ENCODE data around the gene TDO2.
"Not testable (repeated sequence)": the region's sequence is repeated elsewhere in the genome, so short reads cannot be mapped to it uniquely, and the experiment has no call there.

TDO2 gene

DNA sequence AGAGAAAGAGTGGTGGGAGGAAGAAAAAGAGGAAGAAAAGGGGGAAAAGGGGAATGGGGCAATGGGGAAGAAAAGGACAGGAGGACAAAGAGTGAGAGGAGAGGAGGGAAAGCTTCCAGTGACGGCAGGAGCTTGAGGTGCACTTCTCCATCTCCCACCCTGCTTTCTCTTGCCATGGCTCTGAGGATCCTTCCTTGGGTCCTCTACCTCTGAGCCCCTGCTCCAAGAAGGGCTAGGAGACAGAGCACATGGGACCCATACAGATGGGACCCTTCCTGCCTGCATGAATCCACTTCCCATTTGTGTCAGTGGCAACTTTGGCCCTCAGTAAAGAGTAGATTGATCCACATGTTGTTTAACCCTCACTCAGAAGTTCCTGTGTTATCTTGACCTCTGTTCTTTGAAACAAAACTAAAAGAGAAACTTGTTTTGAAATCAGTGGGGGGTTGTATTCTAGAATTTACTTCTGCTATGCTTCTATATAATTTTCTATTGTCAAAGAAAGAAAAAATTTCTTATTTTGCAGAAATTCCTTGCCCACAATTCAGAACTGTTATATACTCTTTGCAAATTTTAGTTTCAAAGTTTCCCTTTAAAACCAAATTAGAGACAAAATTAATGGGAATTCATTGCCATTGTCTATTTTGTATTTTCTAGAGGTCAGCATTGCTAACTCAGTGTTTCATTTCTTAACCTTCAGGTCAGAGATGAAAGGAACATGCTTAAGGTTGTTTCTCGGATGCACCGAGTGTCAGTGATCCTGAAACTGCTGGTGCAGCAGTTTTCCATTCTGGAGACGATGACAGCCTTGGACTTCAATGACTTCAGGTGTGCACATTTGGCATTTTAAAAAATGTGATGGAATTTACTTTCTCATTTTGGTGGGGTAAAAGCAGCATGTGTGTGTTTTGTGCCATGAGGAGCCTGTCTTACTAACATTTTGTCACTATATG is 5.0 kb downstream of the TDO2 start:
- DNase-seq: no peak

DNA sequence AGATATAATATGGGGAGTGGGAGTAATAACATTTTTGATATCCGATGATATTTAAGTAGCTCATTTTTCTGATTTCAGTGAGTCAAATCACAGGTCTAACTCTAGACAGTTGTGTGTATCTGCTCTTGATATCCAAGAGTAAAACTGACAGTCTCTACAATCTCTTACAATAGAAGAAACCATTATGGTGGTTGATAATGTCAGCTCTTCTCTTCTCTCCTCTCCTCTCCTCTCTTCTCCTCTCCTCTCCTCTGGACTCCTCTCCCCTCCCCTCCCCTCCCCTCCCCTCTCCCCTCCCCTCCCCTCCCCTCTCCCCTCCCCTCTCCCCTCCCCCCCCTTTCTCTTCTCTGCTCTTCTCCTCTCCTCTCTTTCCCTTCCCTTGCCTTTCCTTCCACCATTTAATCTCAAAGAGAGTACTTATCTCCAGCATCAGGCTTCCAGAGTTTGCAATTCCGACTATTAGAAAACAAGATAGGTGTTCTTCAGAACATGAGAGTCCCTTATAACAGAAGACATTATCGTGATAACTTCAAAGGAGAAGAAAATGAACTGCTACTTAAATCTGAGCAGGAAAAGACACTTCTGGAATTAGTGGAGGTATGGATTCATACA is 6.2 kb downstream of the TDO2 start:
- DNase-seq: no peak

DNA sequence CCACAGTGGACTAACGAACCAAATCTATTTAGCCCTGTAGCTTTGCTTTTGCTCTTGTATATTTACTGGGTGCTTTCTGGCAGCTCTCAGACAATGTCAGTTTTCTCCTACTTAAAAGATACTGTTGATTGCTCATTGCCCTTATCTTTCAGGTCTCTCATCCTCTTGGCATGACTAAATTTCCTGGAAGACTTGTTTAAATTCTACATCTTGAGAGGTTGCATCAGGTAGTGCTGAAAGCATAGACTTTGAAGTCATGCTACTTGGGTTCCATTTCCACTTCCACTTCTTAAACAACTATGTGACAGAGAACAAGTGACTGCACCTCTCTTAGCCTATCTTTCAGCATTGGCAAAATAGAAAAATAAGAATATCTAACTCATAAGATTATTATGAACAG is 8.4 kb downstream of the TDO2 start:
- DNase-seq: no peak

DNA sequence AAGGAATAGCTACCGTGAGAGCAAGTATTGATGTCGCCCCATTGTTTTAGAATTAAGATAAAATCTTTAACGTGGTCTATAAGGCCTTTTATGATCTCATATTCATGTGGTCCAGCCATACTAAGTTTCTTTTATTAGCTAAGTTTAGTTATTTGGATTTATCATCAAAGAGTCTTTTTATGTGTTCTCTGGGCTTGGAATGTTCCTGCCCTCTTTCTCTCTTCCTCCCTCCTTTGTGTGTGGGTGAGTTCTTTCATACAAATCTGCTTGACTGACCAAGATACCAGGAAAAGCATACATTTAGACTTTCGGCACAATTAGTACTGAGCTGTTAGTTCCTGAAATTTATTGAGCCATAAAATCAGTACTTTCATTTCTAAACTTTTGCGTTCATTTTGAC is 11.3 kb downstream of the TDO2 start:
- DNase-seq: no peak

DNA sequence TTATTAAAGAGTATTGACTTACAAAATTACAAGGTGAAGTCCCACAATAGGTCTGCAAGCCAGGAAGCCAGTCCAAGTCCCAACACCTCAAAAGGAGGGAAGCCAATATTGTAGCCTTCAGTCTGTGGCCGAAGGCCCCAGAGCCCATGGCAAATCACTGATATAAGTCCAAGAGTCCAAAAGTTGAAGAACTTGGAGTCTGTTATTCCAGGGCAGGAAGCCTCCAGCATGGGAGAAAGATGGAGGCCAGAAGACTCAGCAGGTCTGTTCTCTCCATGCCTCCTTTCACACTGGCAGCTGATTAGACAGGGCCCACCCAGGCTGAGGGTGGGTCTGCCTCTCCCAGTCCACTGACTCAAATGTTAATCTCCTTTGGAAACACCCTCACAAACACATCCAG is 18.1 kb downstream of the TDO2 start:
- no peak for DNase-seq

DNA sequence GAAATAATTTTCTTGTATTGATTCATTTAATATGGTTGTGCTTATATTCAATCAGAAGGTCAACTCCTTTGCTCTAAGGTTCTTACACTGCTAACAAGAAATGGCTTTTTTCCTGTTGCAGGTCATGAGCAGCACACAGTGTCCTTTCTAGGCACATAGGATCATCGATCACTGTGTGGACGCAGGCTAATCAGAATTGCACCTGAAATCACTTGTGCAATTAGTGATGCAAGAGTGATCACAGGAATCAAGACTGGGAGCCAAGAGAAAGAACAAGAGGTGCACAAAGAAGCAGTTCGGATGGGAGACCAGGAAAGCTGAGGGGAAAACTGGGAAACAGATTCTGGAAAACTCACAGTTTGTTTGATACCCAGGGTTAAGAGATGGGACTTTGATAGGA is 21.1 kb downstream of the TDO2 start:
- DNase-seq: no peak

DNA sequence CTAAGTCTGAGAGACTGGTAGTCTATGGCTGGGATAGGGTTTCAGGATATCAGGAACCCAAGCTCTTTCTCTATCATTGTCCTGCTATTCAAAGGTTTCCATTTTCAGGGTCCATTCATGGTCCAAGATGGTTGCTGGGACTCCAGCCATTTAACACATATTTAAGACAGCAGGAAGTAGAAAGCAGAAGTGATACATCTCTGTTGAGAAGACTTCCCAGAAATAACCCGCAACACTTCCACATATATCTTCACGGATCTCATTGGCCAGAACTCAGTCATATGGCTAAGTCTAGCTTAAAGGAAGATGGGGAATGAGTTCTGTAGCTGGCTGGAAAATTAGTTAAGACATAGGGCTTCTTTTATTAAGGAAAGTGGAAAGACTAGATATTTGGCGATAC is 26.3 kb downstream of the TDO2 start:
- DNase-seq: no peak

DNA sequence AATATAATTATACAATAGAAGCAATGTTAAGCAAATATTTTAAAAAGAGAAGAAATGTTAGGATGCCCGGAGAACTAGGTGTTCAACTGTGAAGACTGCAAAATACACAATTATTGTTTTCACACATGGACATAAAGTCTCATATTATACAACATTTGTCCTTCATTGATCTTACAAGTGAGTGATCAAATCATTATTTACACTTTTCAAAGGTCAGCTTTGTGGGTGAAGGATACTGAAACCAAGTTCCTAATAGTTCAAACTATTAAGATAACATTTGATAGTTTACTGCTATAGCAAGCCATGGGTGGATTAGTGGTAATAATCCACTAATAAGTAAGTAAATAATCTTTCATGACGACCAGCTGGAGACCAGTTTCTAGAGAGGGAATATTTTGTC is 26.8 kb downstream of the TDO2 start:
- DNase-seq: no peak

DNA sequence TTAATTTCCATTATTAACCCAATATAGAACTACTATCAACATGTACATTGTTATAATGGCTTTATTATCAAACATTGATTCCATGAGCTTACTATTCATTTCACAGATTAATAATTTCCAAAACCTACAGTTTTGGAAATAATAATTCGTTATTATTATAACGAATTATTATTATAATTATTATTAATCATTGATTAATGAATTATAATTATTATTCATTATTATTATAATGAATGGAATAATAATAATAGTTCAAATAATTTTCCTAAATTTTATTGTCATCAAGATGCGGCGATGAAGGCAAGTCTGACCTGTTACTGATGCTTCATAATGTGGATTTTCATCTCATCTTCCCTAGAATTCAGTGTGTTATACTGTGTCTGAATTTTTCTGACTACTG is 28.1 kb downstream of the TDO2 start:
- DNase-seq: no peak

DNA sequence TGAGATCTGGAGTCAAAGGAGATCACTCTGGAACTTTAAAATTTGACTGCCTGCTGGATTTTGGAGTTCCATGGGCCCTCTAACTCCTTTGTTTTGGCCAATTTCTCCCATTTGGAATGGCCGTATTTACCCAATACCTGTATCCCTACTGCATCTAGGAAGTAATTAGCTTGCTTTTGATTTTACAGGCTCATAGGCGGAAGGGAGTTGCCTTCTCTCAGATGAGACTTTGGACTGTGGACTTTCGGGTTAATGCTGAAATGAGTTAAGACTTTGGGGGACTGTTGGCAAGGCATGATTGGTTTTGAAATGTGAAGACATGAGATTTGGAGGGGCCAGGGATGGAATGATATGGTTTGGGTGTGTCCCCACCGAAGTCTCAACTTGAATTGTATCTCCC is 31.1 kb downstream of the TDO2 start:
- not testable (repeated sequence) for DNase-seq

DNA sequence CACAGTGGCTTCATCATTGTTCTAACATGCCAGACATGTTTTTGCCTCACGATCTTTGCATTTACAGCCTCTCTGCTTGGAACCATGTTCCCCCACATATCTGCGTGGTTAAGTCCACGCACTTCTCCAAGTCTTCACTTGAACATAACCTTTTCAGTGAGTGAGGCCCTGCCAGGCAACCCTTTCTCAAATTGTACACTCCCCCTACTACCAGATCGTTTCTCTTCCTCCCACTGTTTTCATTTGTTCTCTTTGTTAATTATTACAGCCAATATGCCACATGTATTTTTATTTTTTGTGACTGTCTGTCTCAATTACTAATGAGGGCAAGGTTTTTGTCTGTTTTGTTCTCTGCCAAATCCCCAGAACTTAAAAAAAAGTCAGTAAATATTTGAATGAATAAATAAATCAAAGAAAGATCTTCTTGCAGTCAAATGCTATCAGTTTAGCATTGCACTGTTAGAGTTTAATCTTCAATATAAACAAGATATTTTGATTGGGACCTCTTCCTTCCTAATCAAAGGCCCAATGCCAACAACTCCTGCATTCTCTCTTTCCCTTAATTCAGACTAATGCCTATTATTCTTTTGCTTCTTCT is 32.0 kb downstream of the TDO2 start:
- no peak for DNase-seq

DNA sequence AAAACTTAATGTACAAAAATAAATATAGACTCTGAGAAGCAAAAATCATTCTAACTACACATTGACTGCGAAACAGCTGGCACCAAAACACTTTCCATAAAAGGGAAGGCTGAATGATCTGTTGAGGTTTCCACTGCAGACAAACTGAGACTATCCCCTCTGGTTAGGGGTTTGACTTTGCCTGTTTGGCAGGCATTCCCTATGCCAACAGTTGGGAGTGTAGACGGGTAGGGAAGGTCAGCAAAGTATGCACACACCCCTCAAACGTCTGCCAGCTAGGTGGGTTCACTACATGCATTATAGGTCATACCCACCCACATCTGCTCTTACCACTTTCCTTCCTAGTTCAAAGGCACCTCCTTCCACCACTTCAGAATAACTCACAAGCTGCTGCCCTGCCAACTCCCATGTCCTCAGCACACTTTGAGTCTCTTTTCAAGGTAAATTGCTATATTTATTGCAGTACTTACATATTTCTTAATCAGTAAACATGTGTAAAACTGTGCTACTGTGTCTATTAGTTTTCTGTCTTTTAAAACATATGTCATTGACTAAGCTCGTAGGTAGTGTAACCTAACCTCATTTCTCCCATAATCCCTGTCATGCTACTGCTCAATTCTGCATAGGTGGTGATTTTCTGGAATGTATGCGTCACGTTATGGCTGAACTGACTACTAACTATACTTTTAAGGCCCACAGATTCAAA is 37.7 kb downstream of the TDO2 start:
- DNase-seq: no peak

DNA sequence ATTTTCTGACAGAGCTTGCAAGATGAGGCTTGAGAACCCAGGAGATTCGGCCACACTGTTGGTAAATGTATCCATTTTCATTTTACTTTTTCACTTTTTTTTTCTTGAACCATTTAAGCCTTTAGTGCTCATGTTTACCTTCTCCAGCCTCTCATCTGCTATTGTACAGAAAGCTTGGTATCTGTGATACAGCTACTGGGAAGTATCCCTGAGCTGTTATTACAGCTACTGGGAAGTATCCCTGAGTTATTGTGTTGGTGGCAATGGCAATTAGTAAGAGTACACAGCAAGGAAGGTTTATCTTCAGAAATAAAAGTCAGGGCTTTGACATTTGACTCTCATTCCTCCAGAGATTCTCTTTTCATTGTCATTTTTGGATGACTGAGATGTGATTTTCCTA is 38.3 kb downstream of the TDO2 start:
- no peak for DNase-seq

DNA sequence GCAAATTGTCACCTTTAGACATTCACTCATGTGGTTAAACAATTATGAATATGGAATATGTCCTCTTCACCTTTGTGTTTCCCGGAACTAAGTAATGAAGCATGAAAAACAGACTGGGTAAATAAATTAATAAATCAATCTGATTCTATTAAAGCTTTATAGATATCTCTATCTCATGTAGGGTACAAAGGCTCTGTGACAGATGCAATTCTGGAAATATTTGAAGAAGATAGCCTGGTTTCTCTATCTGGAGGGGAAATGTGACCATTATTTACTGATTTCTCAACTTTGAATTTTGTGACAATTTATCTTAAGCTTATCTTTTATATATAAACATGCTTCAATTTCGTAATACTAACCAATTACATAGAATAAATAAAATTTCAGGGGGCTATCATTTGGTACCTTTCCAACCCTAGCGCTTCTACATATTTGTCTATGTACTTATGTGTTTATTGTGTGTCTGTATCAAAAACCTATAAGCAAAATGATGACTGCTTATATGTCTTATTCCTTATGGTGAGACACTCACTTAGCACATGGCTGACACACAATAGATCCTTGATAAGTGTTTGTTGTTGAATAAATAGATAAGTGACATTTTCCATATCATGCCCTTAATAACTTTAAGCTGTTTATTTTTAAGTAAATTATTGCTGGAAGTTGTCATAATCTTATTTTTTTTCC is 40.3 kb downstream of the TDO2 start:
- DNase-seq: no peak

DNA sequence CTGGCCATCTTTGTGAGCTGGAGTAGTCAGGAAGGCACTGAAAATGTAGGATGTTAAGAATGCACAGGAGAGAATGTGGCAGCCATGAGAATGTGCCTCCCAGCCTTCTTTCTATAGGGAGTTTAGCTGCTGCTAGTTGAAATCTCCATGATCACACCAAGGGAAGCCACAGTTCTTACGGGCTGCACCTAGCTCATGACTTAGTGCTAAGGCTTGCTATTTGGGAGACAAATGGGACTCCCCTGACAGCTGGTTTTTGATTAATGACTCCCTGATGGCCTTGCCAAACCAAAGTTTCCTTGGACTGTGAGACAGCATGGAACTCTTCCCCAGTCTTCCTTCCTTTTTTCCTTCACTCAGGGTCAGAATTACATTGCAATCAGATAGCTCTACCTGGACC is 41.0 kb downstream of the TDO2 start:
- no peak for DNase-seq

DNA sequence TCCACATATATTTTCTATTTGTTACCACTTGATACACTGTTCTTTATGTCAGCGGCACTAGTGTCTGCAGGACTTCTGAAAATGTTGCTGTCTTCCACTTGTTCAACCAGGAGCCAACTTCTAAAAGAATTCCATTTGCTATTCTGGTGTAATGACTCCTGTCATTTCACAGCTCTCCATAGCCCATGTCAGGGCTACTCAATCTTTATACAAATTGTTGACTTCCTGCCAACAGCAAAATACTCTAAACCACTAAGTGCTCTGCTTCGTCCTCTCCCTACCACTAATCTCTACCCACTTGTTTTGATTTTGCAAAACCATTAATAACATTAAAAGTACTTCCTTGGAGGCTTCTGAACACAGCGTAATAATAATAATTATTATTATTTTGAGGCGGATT is 43.0 kb downstream of the TDO2 start:
- DNase-seq: no peak

DNA sequence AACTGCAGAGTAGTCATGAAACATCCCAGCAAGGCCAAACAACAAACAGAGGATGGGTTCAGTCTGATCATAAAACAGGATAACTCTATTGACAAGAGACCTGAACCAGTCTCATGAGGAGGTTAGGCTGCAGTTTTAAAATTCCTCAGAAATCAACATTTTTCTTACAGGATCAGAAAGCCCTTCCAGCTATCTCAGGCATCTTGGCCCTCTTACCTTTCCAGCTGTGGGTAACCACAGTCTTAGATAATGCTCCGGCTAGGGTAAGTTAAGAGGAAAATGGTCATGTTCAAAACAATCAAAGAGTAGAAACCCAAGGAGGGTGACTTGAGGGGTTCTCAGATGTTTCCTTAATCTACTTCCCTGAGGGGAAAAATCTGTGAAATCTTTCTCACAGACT is 45.0 kb downstream of the TDO2 start:
- DNase-seq: no peak

DNA sequence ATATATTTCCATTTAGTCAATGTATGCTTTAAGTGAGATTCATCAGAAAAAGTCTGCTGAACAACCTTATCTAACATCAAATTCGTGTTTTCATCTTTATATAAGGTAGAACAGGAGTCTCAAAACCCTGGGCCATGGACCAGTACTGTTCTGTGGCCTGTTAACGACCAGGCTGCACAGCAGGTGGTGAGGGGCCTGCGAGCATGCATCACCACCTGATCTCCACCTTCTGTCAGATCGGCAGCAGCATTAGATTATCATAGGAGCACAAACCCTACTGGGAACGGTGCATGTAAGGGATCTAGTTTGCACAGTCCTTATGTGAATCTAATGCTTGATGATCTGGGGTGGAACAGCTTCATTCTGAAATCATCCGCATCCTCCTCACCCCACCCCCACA is 47.0 kb downstream of the TDO2 start:
- no peak for DNase-seq

DNA sequence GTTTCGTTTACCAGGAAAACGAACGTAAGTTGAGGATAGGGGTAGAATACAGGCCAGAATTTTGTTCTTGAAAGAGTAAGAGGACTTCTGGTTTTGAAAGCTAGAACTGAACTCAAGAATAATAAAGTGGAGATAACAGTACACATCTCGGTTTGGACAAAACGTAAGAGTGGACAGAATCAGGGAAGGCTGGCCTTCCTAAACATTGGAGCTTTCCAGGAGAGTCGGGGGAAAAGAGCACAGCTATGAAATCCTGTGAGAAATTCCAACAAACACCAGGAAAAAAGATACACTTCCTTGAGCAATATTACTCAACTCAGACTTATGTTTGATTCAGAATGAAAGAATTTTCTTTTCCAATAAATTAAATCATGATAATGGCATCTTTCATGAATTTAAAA is 49.0 kb downstream of the TDO2 start:
- DNase-seq: no peak

DNA sequence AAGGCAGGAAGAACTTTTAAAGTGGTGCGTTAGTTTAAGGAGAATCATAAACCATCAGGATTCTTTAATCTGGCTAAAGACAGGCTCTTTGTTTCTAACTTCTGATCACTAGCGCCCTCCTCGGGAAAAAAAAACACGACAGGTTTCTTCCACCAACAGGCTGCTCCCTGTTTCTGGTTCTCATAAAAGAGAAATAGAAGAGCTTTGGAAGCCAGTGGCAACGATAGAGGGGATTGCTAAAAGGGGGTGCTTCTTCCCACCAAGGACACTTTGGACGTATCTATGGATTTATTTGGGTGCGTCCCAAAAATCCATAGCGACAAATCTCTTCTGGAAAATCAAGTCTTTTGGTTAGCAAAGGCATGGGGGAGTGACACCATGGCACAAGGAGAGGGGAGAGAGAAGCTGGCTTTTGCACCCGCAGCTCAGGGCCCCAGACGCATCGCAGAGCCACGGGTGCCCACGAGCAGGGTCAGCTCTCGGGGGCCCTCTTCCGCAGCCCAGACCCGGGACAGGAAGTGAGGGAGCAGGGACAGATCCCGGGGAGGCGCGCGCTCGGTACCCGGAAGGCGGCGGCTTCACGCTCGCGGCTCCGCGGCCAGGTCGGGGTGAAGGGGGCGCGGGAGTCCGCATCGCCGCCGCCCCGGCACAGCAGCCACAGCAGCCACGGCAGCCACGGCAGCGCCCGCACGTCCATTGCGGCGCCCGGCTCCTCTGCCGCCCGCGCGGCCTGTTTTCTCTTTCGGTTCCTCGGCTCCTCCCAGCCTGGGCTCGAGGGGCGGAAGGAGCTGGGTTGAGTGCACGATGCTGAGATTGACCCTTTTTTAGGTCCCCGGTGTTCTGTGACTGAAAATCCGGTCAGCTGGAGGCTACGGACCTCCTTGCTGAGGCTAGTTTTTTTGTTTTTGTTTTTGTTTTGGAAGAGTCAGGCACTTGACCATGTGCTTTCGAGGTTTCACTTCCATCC is 49.9 kb downstream of the TDO2 start, which contains the start of gene CTSO:
Gene CTSO (minus strand): TSS at position 716 of the 967 bp plus-strand sequence. CDS start 19 bp downstream, at position 697.
- DNase-seq: peak; percentile 90

DNA sequence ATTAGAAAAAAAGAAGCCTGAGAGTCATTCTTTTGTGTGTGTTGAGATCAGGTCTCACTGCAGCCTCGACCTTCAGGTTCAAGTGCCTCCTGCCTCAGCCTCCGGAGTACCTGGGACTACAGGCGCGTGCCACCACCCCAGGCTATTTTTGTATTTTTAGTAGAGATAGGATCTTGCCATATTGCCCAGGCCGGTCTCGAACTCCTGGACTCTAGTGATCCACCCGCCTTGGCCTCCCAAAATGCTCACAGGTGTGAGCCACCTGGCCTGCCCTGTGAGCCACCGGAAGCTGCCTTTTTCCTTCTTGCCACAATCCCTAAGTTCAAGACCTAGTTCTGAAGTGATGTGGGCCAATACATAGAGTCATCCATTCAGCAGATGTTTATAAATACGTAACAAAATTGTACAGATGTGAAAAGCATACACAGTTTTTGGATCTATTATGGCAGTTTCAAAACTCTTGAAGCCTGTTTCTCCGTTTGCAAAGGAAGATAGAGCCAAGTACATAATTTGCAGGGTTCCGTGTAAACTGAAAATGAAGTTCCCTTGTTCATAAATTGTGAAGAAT is 50.7 kb downstream of the TDO2 start:
- no peak for DNase-seq

Measured in right forelimb (tissue), 1 donor.